ENCODE measurements around the gene DDIT4.
A peak's percentile ranks its signal among the peaks of the same experiment; 100 is the strongest.
"Not testable (repeated sequence)": the region's sequence is repeated elsewhere in the genome, so short reads cannot be mapped to it uniquely, and the experiment has no call there.

Gene DDIT4, protein sequence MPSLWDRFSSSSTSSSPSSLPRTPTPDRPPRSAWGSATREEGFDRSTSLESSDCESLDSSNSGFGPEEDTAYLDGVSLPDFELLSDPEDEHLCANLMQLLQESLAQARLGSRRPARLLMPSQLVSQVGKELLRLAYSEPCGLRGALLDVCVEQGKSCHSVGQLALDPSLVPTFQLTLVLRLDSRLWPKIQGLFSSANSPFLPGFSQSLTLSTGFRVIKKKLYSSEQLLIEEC

DNA sequence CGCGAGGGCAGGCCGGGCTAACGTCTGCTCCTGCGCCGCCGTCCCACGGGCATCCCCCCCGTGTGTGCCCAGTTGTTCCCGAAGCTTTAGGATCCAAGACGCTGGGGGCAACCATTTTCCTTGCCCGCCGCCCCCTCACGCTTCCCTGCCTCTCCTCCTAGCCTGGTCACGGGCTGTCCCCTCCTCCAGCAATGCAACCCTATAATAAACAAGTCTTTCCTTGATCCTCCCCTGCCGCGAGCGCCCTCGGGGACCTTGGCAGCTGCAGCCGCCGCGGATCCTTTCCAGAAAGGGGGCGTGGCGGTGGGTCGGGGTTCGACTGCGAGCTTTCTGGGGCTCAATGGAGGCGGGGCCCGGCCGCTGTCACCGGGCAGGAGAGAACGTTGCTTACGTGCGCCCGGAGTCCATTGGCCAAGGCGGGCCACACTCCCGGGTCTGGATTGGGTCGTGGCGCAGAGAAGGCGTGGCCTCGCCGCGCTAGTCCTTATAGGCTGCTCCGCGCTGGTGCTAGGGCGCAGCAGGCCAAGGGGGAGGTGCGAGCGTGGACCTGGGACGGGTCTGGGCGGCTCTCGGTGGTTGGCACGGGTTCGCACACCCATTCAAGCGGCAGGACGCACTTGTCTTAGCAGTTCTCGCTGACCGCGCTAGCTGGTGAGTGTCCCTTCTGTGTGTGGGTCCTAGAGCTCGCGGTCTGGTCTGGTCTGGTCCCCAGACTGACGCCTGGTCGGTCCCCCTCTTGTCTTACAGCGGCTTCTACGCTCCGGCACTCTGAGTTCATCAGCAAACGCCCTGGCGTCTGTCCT lies at the start of gene DDIT4:
Gene DDIT4, plus strand, starts transcription at position 515 of the 803 bp plus-strand sequence. CDS start 293 bp downstream, outside the sequence.
- DNase-seq = peak; percentile 87 to 95

DNA sequence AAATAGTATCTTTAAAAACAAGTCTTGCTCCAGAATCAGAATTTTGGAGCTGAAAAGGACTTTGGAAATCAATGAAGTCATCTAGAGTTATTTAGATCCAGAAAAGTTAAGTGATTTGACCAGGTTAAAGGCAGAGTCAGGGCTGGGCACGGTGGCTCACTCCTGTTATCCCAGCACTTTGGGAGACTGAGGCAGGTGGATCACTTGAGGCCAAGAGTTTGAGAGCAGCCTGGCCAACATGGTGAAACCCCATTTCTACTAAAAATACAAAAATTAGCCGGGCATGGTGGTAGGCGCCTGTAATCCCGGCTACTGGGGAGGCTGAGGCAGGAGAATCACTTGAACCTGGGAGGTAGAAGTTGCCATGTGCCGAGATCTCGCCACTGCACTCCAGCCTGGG lies 49.5 kb upstream of the DDIT4 start:
- DNase-seq = not testable (repeated sequence)

- no peak for DNase-seq
Measured at GRCh38 chr10:72226418-72227027, 47.2 kb upstream of the DDIT4 start.

DNA sequence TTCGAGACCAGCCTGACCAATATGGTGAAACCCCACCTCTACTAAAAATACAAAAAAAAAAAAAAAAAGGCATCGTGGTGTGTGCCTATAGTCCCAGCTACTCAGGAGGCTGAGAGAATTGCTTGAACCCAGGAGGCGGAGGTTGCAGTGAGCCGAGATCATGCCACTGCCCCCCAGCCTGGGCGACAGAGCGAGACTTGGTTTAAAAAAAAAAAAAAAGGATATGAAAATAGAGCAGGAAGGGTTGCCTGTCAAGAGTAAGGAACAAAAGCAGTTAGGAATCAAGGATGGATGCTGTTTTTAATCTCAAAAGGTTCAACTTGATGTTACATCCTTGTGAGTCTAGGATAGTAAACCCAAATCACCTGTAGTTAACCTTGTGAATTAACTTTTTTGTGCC lies 45.9 kb upstream of the DDIT4 start:
- no peak for DNase-seq

DNA sequence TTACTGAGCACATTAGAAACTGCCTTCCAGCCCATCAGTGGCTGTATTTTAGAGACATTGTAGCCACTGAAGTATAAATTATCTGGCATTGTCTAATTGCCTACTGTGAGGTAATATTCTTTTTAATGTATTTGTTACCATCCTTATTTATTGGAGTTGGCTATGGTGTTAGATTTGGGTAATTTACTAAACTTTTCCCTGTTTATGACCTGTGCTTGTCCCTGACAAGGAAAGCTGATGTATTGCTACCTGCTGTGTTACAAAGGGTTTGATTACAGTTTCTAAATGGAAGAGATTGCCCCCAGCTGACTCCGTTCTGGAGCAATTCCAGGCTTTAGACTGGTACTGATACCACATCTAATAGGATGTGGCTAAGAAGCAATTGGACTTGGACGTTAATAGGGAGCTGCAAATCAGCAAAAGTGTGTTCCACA lies 45.4 kb upstream of the DDIT4 start:
- no peak for DNase-seq

DNA sequence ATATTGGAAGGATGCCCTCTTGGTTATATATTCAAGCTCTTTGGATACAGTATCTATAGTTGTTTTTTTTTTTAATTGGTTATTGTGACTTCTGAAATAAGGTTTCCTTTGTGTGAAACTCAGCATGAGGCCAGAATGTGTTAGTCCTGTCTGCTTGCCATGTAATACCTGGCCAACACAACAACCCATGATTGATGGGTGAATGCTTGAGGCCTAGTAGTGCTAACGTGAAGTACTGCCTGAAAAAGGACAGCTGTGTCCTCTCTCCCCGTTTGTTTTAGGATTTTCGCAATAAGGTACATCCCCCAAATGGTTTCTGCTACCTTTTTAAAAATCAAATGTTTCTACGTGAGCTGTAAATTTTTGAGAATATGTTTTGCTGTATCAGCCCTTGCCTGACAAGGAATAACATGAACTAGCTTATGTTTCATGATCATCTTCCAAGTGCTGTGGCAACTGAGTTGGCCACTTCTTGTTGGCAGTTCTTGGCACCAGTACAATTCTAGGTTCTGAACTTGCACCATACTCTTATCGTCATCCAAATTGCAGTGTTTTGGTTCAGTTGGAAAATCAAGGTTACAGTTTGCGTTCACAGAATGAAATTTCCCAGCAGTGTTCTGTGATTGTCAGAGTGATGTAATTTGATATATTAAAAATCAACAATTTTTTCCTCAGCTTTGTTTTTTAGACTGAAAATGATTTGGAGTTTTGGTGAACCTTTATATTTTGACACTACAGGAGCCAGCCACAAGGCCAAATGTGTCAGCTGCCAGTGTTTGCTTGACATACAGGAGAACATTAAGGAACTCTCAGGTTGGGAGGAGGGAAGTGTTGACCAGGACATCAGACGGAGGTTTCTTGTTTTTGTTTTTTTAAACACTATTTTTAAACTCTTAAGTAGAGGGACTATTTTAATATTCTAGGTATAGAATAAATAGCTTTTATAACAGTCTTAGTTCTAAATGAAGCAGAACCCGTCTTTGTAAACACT lies 44.2 kb upstream of the DDIT4 start:
- DNase-seq = no peak

DNA sequence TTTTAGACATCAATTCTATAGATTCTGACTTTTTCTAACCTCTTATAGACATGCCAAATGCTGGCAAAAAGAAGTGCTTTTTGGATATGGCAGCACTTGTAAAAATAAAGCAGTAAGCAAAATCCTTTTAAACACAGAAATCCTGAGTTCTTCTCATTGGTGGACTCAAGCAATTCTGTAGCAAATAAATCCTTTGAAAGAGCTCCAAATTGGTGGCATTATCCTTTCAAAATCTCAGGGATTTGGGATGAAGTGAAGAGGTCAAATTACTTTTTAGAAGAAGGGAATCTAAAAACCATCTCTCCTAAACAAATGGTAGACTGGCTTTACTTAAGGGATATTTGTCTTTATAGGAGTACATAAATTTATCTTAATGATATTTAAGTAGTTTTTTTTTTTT lies 40.1 kb upstream of the DDIT4 start:
- DNase-seq = no peak

DNA sequence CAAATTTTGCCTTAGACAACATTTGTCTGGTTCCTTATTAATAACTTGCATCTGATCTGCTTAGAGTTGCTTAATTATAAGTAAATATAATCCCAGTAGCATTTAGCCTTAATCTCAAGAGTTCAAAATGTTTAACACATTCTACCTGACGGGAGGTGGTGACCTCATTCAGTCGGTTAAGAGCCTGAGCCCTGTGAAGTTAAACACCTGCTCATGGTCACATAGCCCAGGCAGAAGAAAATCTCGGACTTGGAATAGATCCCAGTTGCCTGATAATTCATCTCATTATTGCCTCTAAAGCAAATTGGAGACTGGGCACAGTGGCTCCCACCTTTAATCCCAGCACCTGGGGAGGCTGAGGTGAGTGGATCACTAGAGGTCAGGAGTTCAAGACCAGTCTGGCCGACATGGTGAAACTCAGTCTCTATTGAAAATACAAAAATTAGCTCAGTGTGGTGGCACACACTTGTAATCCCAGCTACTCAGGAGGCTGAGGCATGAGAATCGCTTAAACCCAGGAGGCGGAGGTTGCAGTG lies 39.1 kb upstream of the DDIT4 start:
- DNase-seq = no peak

- DNase-seq = no peak
Measured at GRCh38 chr10:72235544-72236279, 38.0 kb upstream of the DDIT4 start.

DNA sequence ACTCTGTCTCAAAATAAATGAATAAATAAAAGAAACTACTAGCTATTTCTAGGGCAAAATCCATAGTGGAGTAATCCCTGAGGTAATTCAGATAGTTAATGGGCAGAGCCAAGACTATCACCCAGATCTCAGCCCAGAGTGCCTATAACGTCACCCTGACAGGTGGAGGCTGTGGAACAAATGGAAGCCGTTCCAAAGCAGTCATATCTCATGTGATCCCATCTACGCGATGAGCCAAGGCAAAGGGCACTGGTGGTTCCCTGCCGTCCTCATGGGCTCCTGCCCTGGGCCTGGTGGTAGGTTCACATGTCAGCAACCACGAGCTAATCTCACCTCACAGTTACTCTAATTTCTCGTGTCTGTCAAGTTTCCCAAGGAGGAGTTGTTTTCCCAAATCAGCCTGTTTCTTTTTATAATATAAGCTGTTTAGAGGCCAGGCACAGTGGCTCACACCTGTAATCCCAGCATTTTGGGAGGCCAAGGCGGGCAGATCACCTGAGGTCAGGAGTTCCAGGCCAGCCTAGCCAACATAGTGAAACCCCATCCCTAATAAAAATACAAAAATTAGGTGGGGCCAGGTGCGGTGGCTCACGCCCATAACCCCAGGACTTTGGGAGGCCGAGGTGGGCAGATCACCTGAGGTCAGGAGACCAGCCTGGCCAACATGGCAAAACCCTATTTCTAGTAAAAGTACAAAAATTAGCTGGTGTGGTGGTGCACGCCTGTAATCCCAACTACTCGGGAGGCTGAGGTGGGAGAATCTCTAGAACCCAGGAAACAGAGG lies 35.1 kb upstream of the DDIT4 start:
- DNase-seq = no peak

- DNase-seq = no peak
Measured at GRCh38 chr10:72239409-72239808, 34.3 kb upstream of the DDIT4 start.

- DNase-seq = no peak
Measured at GRCh38 chr10:72240371-72240770, 33.4 kb upstream of the DDIT4 start.

DNA sequence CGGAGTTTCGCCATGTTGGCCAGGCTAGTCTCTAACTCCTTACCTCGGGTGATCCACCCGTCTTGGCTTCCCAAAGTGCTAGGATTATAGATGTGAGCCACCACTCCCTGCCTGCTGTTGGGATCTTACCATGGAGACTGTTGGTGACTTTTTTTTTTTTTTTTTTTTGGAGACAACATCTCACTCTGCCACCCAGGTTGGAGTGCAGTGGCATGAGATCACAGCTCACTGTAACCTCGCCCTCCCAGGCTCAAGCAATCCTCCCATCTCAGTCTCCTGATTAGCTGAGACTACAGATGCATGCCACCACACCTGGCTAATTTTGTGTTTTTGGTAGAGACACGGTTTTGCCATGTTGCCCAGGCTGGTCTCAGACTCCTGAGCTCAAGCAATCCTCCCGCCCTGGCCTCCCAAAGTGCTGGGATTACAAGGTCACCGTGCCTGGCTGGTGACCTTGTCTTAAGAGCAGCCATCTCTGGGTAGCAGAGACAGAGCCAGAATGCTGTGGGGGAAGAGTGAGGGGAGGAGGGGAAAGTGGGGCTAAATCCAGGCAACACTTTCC lies 32.0 kb upstream of the DDIT4 start:
- DNase-seq = no peak

- DNase-seq = peak in 1 of 2 donors; percentile 31
Measured at GRCh38 chr10:72242675-72243074, 31.0 kb upstream of the DDIT4 start.

- DNase-seq = no peak
Measured at GRCh38 chr10:72243822-72244437, 29.8 kb upstream of the DDIT4 start.

GRCh38 chr10:72244573-72245038 lies 29.1 kb upstream of the DDIT4 start:
- no peak for DNase-seq

- no peak for DNase-seq
Measured at GRCh38 chr10:72245949-72246525, 27.7 kb upstream of the DDIT4 start.

- peak in 1 of 2 donors; percentile 57 for DNase-seq
Measured at GRCh38 chr10:72248468-72249151, 25.1 kb upstream of the DDIT4 start.

All from bone marrow (tissue), 2 donors.